Left lung (tissue), 10 donors: ENCODE measurements around the gene EPHB2. TPM values are rescaled to one million over a fixed set of nuclear protein-coding genes. Genes with fewer than 3 reads are reported as not detected.

ENCODE experiments used
- ATAC-seq: fragments of 200-7000 bp; cut with Tn5 transposase; one replicate; pipeline ENCODE4 v1.9.1; 2020; ENCODE audit warnings: moderate library complexity
- DNase-seq, 4 donors: peaks; one replicate each; pipeline ENCODE4 v3.0.0-alpha.2; 2013 to 2020
- H3K27ac ChIP-seq, 2 donors: fragments of 200-600 bp; sonication (generic) in 1 of 2; one replicate each; pipeline versions ENCODE4 v1.5.0 to v1.8.0; 2020 to 2021
- H3K27me3 ChIP-seq, 2 donors: fragments of 200-600 bp; sonication (generic) in 1 of 2; one replicate each; pipeline versions ENCODE4 v1.5.0 to v1.8.0; 2020 to 2021
- H3K36me3 ChIP-seq, 2 donors: fragments of 200-600 bp; sonication (generic) in 1 of 2; one replicate each; pipeline versions ENCODE4 v1.5.0 to v1.8.0; 2020 to 2021
- H3K4me1 ChIP-seq, 2 donors: fragments of 200-600 bp; one replicate each; pipeline ENCODE4 v1.8.0; 2021
- H3K4me3 ChIP-seq, 2 donors: fragments of 200-600 bp; sonication (generic) in 1 of 2; one replicate each; pipeline versions ENCODE4 v1.5.0 to v1.8.0; 2020 to 2021; ENCODE audit warnings: mild to moderate bottlenecking in 1 of 2
- H3K9me3 ChIP-seq, 2 donors: fragments of 200-600 bp; sonication (generic) in 1 of 2; one replicate each; pipeline versions ENCODE4 v1.5.0 to v1.8.0; 2020 to 2021
- intact Hi-C, 2 donors: fragments of 100-400 bp; cut with DNase I; formaldehyde crosslinking; loops; one replicate each; pipeline versions ENCODE4 v1.11.2 to v1.14.2; 2022
- polyA plus RNA-seq, 6 donors: library from polyadenylated mRNA; unstranded; fragments of 120-200 nt; gene quantifications; one replicate each; pipeline ENCODE4 v1.2.1, GENCODE V29; 2013; ENCODE audit not compliant: insufficient read length in 6 of 6
- total RNA-seq, 2 donors: library from RNA; stranded (reverse); fragmentation: NEBNext Ultra II Directional; extraction: Animal tissue kit (Norgen Biotek cat#: 25700); gene quantifications; one replicate each; pipeline ENCODE4 v1.2.1, GENCODE V29; 2021
- TF ChIP-seq, protein P1 (sequence below), 2 donors: fragments of 200-600 bp; sonication (generic) in 1 of 2; IDR thresholded peaks; one replicate each; pipeline versions ENCODE4 v1.5.0 to v1.8.0; 2021; ENCODE audit warnings: antibody characterized with exemption in 2 of 2
- donor health status: DM: no; HTN: yes; CAD: no.
- donor health status: DM: no; HTN: no; CAD: no.

Gene EPHB2
- total and polyA plus RNA-seq, 8 donors = 11.3 to 21.0 (median 17.2) TPM

DNA sequence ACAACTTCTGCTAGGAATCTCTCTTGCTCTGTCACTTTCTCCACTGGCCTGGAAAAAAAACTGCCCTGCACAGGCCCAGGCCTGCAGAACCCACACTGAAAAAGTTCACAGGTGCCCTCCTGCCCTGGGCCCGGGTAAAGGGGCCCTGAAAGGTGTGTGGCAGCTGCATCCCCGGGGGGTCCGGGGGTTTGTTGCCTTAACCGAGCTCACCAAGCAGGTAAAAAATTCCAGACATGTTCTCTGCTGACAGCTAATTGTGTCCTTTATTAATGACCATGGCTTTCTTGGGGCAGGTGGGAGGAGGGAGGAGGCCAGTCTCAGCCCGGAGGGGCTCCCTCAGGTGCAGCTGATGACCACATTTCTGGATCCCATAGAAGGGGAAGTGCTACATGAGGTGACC is 139.1 kb downstream of the EPHB2 start:
- H3K4me1 ChIP-seq = no peaks in the 10 kb centered on the region
- ATAC-seq = no peak

DNA sequence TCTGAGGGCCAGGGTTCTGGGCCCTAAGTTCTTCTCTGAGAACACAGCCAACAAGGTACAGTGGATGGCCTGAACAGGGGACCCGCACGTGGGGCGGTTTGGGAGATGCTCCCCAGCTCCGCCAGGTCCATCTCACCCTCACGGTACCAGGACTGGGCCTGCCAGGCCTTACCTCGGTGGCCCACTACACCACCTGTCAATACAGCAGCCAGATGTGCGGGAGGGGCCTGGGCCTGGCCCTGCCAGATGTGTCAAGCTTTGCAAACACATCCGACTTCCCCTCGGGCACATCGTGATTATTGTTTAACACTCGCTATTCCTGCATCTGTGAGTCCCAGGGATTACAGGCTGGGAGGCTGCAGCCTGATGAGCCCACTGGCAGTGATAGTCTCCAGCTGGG is 139.6 kb downstream of the EPHB2 start:
- TF ChIP-seq, protein P1, sequence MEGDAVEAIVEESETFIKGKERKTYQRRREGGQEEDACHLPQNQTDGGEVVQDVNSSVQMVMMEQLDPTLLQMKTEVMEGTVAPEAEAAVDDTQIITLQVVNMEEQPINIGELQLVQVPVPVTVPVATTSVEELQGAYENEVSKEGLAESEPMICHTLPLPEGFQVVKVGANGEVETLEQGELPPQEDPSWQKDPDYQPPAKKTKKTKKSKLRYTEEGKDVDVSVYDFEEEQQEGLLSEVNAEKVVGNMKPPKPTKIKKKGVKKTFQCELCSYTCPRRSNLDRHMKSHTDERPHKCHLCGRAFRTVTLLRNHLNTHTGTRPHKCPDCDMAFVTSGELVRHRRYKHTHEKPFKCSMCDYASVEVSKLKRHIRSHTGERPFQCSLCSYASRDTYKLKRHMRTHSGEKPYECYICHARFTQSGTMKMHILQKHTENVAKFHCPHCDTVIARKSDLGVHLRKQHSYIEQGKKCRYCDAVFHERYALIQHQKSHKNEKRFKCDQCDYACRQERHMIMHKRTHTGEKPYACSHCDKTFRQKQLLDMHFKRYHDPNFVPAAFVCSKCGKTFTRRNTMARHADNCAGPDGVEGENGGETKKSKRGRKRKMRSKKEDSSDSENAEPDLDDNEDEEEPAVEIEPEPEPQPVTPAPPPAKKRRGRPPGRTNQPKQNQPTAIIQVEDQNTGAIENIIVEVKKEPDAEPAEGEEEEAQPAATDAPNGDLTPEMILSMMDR (IDR thresholded peaks at IDR 0.05) = no peak
- no peaks in the 10 kb centered on the region for H3K9me3 ChIP-seq
- H3K4me3 ChIP-seq = no peak overlapping the region
- no peak overlapping the region for H3K27ac ChIP-seq
- peaks cover 0 to 29% of the 10 kb centered on the region in 2 donors for H3K27me3 ChIP-seq
- no peaks in the 10 kb centered on the region for H3K36me3 ChIP-seq
- no peaks in the 10 kb centered on the region for H3K4me1 ChIP-seq
- DNase-seq (no peak), ATAC-seq (no peak)
- intact Hi-C loops = no loop called here

More for the DNA sequence above, 139.1 kb downstream of the EPHB2 start:
- Histone ChIP-seq H3K36me3 (no peaks in the 10 kb centered on the region), H3K27ac (no peak overlapping the region), H3K27me3 (peaks cover 0 to 30% of the 10 kb centered on the region in 2 donors), H3K4me3 (no peak overlapping the region), H3K9me3 (no peaks in the 10 kb centered on the region)
- TF ChIP-seq, protein P1 (IDR thresholded peaks at IDR 0.05) = no peak
- intact Hi-C loops = no loop called here
- no peak for DNase-seq

DNA sequence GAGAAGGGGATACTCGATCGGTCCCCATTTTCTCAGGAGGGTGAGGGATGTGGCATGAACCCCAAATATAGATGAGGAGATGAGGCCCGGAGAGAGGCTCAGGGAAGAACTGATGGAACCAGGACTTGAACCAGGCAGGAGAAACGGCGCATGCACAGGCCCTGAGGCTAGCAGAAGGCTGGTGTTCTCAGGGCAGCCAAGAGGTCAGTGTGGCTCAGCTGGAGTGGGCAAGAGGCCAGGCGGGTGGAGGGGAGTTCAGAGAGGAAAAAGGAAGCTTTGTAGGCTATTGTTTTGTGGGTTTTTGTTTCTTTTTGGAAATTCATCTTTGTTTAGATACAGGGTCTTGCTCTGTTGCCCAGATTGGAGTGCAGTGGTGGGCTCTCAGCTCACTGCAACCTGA is 140.0 kb downstream of the EPHB2 start:
- Histone ChIP-seq H3K36me3 (no peaks in the 10 kb centered on the region), H3K27ac (no peak overlapping the region), H3K4me1 (no peaks in the 10 kb centered on the region), H3K4me3 (no peak overlapping the region), H3K9me3 (no peaks in the 10 kb centered on the region), H3K27me3 (peaks cover 0 to 25% of the 10 kb centered on the region in 2 donors)
- DNase-seq = peak in 1 of 4 donors; percentile 69
- peak; percentile 48 for ATAC-seq
- TF ChIP-seq, protein P1 (IDR thresholded peaks at IDR 0.05) = no peak
- intact Hi-C loops = no loop called here

DNA sequence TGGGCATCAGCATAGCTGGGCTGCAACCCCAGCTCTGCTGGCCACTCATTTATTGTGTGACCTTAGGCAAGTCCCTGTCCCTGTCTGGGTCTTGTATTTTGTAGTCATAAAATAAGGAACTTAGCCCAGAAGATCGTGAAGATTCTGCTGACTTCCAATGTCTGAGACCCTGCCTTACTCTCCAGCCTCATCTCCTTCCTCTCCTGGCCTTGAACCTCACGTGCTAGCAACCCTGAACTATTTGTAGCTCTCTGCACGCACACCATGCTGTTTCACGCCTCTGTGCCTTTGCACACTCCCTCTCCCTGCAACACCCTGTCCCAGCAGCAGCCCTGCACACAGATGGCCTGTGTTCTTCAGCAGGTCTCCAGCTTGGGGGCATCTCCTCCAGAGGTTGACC is 140.9 kb downstream of the EPHB2 start:
- Histone ChIP-seq H3K4me3 (no peak overlapping the region), H3K27ac (no peak overlapping the region), H3K4me1 (no peaks in the 10 kb centered on the region), H3K9me3 (no peaks in the 10 kb centered on the region), H3K27me3 (peaks cover 0 to 18% of the 10 kb centered on the region in 2 donors), H3K36me3 (no peaks in the 10 kb centered on the region)
- ATAC-seq (peak; percentile 58), DNase-seq (peak in 1 of 4 donors; percentile 43)
- TF ChIP-seq, protein P1 (IDR thresholded peaks at IDR 0.05) = no peak
- intact Hi-C loops = no loop called here

DNA sequence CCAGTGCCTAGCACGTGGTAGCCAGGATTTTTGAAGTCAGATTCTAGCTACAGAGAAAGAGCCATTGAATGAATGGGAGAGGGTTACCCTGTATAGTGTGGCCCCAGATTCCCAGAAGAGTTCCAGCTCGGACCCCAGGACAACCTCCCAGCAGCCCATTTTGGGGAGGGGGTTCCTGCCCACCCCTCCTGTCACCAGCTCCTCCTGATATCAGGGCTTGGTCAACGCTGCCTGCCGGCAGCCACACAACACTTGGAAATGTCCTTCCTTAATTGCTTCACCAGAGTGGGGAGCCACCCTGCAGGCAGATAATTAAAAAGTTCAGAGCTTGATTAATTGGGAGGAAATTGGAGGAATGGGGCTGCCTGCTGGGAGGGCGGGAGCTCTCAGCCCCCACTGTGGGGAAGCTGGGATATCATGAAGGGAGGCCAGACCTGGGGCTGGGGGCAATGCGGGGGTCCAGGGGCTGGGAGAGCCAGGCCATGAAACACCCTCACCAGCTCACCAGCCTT is 141.6 kb downstream of the EPHB2 start:
- H3K36me3 ChIP-seq = no peaks in the 10 kb centered on the region
- H3K4me3 ChIP-seq = no peak overlapping the region
- DNase-seq = no peak

More for the DNA sequence above, 141.6 kb downstream of the EPHB2 start:
- H3K27ac ChIP-seq = no peak overlapping the region
- no peak for ATAC-seq
- no peaks in the 10 kb centered on the region for H3K4me1 ChIP-seq
- intact Hi-C loops = no loop called here
- no peaks in the 10 kb centered on the region for H3K9me3 ChIP-seq
- H3K27me3 ChIP-seq = peaks cover 0 to 11% of the 10 kb centered on the region in 2 donors
- TF ChIP-seq, protein P1 (IDR thresholded peaks at IDR 0.05) = no peak
